ENCODE results near the gene VAT1L.

Gene VAT1L

GRCh38 chr16:78001451-78002025, 213.2 kb downstream of the VAT1L start:
- DNase-seq = no peak

- DNase-seq = peak; percentile 96
Measured at GRCh38 chr16:78002915-78003538, 214.7 kb downstream of the VAT1L start.

- no peak for DNase-seq
Measured at GRCh38 chr16:78004517-78004916, 216.2 kb downstream of the VAT1L start.

GRCh38 chr16:78005881-78006280, 217.5 kb downstream of the VAT1L start:
- DNase-seq = no peak

GRCh38 chr16:78007121-78007520, 218.8 kb downstream of the VAT1L start:
- no peak for DNase-seq

- peak; percentile 74 for DNase-seq
Measured at GRCh38 chr16:78022347-78023060, 234.1 kb downstream of the VAT1L start, which contains the start of gene CLEC3A. CLEC3A (plus strand) TSS chr16:78022548; CDS start chr16:78022627, 79 bp downstream.

GRCh38 chr16:78024159-78024558, 235.8 kb downstream of the VAT1L start:
- DNase-seq = no peak

- DNase-seq = no peak
Measured at GRCh38 chr16:78025631-78026030, 237.3 kb downstream of the VAT1L start.

- no peak for DNase-seq
Measured at GRCh38 chr16:78028018-78028417, 239.7 kb downstream of the VAT1L start.
